HCT116 (cell line): ENCODE results near the gene LACC1. TPM values are rescaled to one million over a fixed set of nuclear protein-coding genes. Genes with fewer than 3 reads are reported as not detected.

Source experiments
- ATAC-seq: fragments of 200-7000 bp; cut with Tn5 transposase; 2 replicates; pipeline ENCODE4 v1.9.1; 2020; ENCODE audit warnings: mild to moderate bottlenecking, moderate library complexity
- BruUV-seq: library from RNA; stranded (reverse); fragments of 400-500 nt; replicated peaks from 2 replicates; lab custom pipeline; 2021; lab: Mats Ljungman, UMichigan
- CTCF ChIA-PET: fragments of 300-600 bp; sonication (Branson Sonifier 250); formaldehyde crosslinking; loops from one replicate; lab custom pipeline; 2021; ENCODE audit warnings: antibody characterized with exemption; lab: Charles Lee
- POLR2A ChIA-PET: fragments of 300-600, 350-600 bp; sonication (Branson Sonifier 250); formaldehyde crosslinking; loops from one replicate; lab custom pipeline; 2021; ENCODE audit warnings: antibody characterized with exemption; lab: Charles Lee
- RAD21 ChIA-PET, 2 experiments: fragments of 300-600 bp; sonication (Branson Sonifier 250); formaldehyde crosslinking; loops; one replicate each; lab custom pipeline; 2023; ENCODE audit warnings: low total read pairs in 2 of 2; ENCODE audit not compliant: uncharacterized antibody in 2 of 2, unreplicated experiment in 2 of 2, low non-redundant PET in 1 of 2; lab: Charles Lee
- DNase-seq: peaks from one replicate; pipeline ENCODE4 v3.0.0-alpha.2; 2010; ENCODE audit warnings: low read depth, low spot score
- H2AFZ ChIP-seq: fragments of 200-600 bp; shearing (Covaris generic), sonication (generic); 2 replicates; pipeline ENCODE4 v1.6.1; 2017; ENCODE audit warnings: low read depth, mixed run types, mixed read lengths, antibody characterized with exemption, low read length; ENCODE audit not compliant: poor library complexity, severe bottlenecking
- H3K27ac ChIP-seq: 2 replicates; pipeline ENCODE4 v1.5.1; 2012; ENCODE audit warnings: low read depth, low read length
- H3K27me3 ChIP-seq: fragments of 200-600 bp; sonication (generic); 2 replicates; pipeline ENCODE4 v1.6.1; 2016; ENCODE audit warnings: mixed run types, low read length, mixed read lengths; ENCODE audit not compliant: insufficient read depth
- H3K36me3 ChIP-seq, 2 experiments: fragments of 200-500 bp in 1 of 2; fragments of 200-600 bp in 1 of 2; sonication (Bioruptor generic) in 1 of 2; sonication (generic) in 1 of 2; 2 replicates each; pipeline versions ENCODE4 v1.5.1 to v1.6.1; 2014 to 2016; ENCODE audit warnings: low read length in 2 of 2, inconsistent platforms in 1 of 2, mixed read lengths in 1 of 2, mixed run types in 1 of 2; ENCODE audit not compliant: insufficient read depth in 2 of 2, control insufficient read depth in 1 of 2
- H3K4me1 ChIP-seq, 2 experiments: fragments of 200-600 bp in 1 of 2; sonication (generic) in 1 of 2; 2 replicates each; pipeline versions ENCODE4 v1.5.1 to v1.6.1; 2012 to 2017; ENCODE audit warnings: low read length in 2 of 2, inconsistent platforms in 1 of 2, mild to moderate bottlenecking in 1 of 2, mixed read lengths in 1 of 2, mixed run types in 1 of 2, moderate library complexity in 1 of 2; ENCODE audit not compliant: insufficient read depth in 2 of 2, control insufficient read depth in 1 of 2
- H3K4me2 ChIP-seq: fragments of 200-600 bp; sonication (generic); 2 replicates; pipeline ENCODE4 v1.6.1; 2017; ENCODE audit warnings: mixed run types, low read length, mixed read lengths
- H3K4me3 ChIP-seq, 2 experiments: fragments of 200-600 bp in 1 of 2; sonication (generic) in 1 of 2; replicated peaks in 1 of 2; 2 replicates each; pipeline ENCODE4 v1.5.1; 2011 to 2016; ENCODE audit warnings: low read length in 2 of 2, control low read depth in 1 of 2, low read depth in 1 of 2, mild to moderate bottlenecking in 1 of 2, mixed read lengths in 1 of 2, mixed run types in 1 of 2
- H3K79me2 ChIP-seq: fragments of 200-600 bp; sonication (generic); 2 replicates; pipeline ENCODE4 v1.6.1; 2017; ENCODE audit warnings: mild to moderate bottlenecking, mixed run types, low read length, moderate library complexity, mixed read lengths; ENCODE audit not compliant: insufficient read depth
- H3K9ac ChIP-seq: fragments of 200-600 bp; sonication (generic); 2 replicates; pipeline ENCODE4 v1.6.1; 2016; ENCODE audit warnings: low read length, mixed read lengths
- H3K9me2 ChIP-seq: fragments of 200-600 bp; sonication (generic), shearing (Covaris generic); 2 replicates; pipeline ENCODE4 v1.6.1; 2017; ENCODE audit warnings: mixed run types, mild to moderate bottlenecking, moderate library complexity; ENCODE audit not compliant: insufficient read depth
- H3K9me3 ChIP-seq, 2 experiments: fragments of 200-500 bp in 1 of 2; fragments of 200-600 bp in 1 of 2; sonication (Bioruptor generic) in 1 of 2; sonication (generic) in 1 of 2; 2 replicates each; pipeline ENCODE4 v1.6.1; 2014 to 2017; ENCODE audit warnings: low read length in 2 of 2, mixed read lengths in 2 of 2, inconsistent platforms in 1 of 2, low read depth in 1 of 2, mild to moderate bottlenecking in 1 of 2, mixed run types in 1 of 2, moderate library complexity in 1 of 2; ENCODE audit not compliant: control insufficient read depth in 1 of 2, insufficient read depth in 1 of 2
- H4K20me1 ChIP-seq: fragments of 200-600 bp; sonication (generic), shearing (Covaris generic); 2 replicates; pipeline ENCODE4 v1.6.1; 2017; ENCODE audit warnings: mixed run types, mild to moderate bottlenecking, moderate library complexity; ENCODE audit not compliant: insufficient read depth
- CBX3 ChIP-seq: IDR thresholded peaks from 2 replicates; pipeline ENCODE4 v1.6.1; 2012; ENCODE audit warnings: low read depth
- CTCF ChIP-seq, 3 experiments: fragments of 200-600 bp in 1 of 3; sonication (generic) in 1 of 3; IDR thresholded peaks in 2 of 3; conservative IDR thresholded peaks in 1 of 3; 2 replicates each; pipeline ENCODE4 v1.5.1; 2012 to 2017; ENCODE audit warnings: low read depth in 2 of 3, low read length in 2 of 3, antibody characterized with exemption in 1 of 3, borderline replicate concordance in 1 of 3, control low read depth in 1 of 3, mild to moderate bottlenecking in 1 of 3, mixed read lengths in 1 of 3, mixed run types in 1 of 3, moderate library complexity in 1 of 3; ENCODE audit not compliant: insufficient read depth in 1 of 3
- ELF1 ChIP-seq: IDR thresholded peaks from 2 replicates; pipeline ENCODE4 v1.6.1; 2012; ENCODE audit warnings: low read depth, borderline replicate concordance
- FOSL1 ChIP-seq: IDR thresholded peaks from 2 replicates; pipeline ENCODE4 v1.6.1; 2012; ENCODE audit warnings: low read depth
- MAX ChIP-seq: IDR thresholded peaks from 2 replicates; pipeline ENCODE4 v1.6.1; 2012
- POLR2A ChIP-seq: IDR thresholded peaks from 2 replicates; pipeline ENCODE4 v1.7.0; 2011; ENCODE audit warnings: borderline replicate concordance; ENCODE audit not compliant: insufficient read depth, insufficient read length; ENCODE audit errors: extremely low read depth
- RAD21 ChIP-seq: IDR thresholded peaks from 2 replicates; pipeline ENCODE4 v1.6.1; 2012; ENCODE audit warnings: low read depth, mild to moderate bottlenecking
- REST ChIP-seq: IDR thresholded peaks from 2 replicates; pipeline ENCODE4 v1.6.1; 2012; ENCODE audit warnings: low read depth
- YY1 ChIP-seq: IDR thresholded peaks from 2 replicates; pipeline ENCODE4 v1.6.1; 2011; ENCODE audit warnings: low read length, low read depth, moderate library complexity, mild to moderate bottlenecking; ENCODE audit not compliant: insufficient replicate concordance; ENCODE audit errors: extremely low read depth
- ZBTB33 ChIP-seq: IDR thresholded peaks from 2 replicates; pipeline ENCODE4 v1.6.1; 2011; ENCODE audit warnings: mild to moderate bottlenecking, low read length, moderate library complexity; ENCODE audit not compliant: insufficient replicate concordance; ENCODE audit errors: extremely low read depth
- ZFX ChIP-seq: fragments of 450-650 bp; IDR thresholded peaks from 2 replicates; pipeline ENCODE4 v1.6.1; 2017
- intact Hi-C: fragments of 100-400 bp; cut with micrococcal nuclease; formaldehyde crosslinking; loops from 2 replicates; pipeline ENCODE4 v1.10.0; 2022
- total RNA-seq: library from RNA; stranded (reverse); gene quantifications from one replicate; pipeline ENCODE4 v1.2.1, GENCODE V29; 2021; ENCODE audit not compliant: unreplicated experiment

The LACC1 gene
- total RNA-seq, 1 experiment from 2014 or later: 2.6 TPM

- ChIA-PET POLR2A (no interaction called here), CTCF (no interaction called here)
Observed at GRCh38 chr13:43933378-43933777, 53.7 kb downstream of the LACC1 start.

More at GRCh38 chr13:43933378-43933777, 53.7 kb downstream of the LACC1 start:
- H3K4me2 ChIP-seq: no peak overlapping the region
- no TSS peak for BruUV-seq
- no peak for ATAC-seq
- no peaks in the 10 kb centered on the region for H4K20me1 ChIP-seq
- no peak overlapping the region for H3K27ac ChIP-seq
- H3K9me3 ChIP-seq: no peaks in the 10 kb centered on the region
- H3K4me1 ChIP-seq: no peaks in the 10 kb centered on the region
- no peak overlapping the region for H3K4me3 ChIP-seq
- no peaks in the 10 kb centered on the region for H3K27me3 ChIP-seq
- intact Hi-C loops: no loop called here
- H3K9me2 ChIP-seq: no peaks in the 10 kb centered on the region
- H3K9ac ChIP-seq: no peak overlapping the region
- TF ChIP-seq ZBTB33 (no peak), ELF1 (no peak), REST (no peak), CTCF (IDR thresholded peaks at IDR 0.05 in 2 of 3, conservative IDR thresholded peaks at IDR 0.05 in 1 of 3; ENCODE audit: borderline replicate concordance in 1 of 3, insufficient read depth in 1 of 3, low read depth in 2 of 3, low read length in 2 of 3) (no peak), CBX3 (no peak), FOSL1 (no peak), MAX (no peak), YY1 (no peak), POLR2A (no peak), RAD21 (no peak), ZFX (no peak)
- no peaks in the 10 kb centered on the region for H3K36me3 ChIP-seq
- RAD21 ChIA-PET: no interaction called here
- no peaks in the 10 kb centered on the region for H3K79me2 ChIP-seq
- DNase-seq: no peak
- H2AFZ ChIP-seq: no peak overlapping the region
